ENCODE results near the gene ADAM33.
A peak's percentile ranks its signal among the peaks of the same experiment; 100 is the strongest.

Gene ADAM33

GRCh38 chr20:3680701-3681351 is 984 bp downstream of the ADAM33 start:
- H3K4me3 ChIP-seq (replicated peaks in 1 of 2; ENCODE audit: low read depth in 2 of 2, low read length in 2 of 2): peak overlapping the region; percentile 49 to 60
- no peak for TF ChIP-seq CTCF (IDR thresholded peaks at IDR 0.05; ENCODE audit: low read depth, low read length)
- DNase-seq (ENCODE audit: low read depth in 2 of 2): no peak

- TF ChIP-seq CTCF (IDR thresholded peaks at IDR 0.05; ENCODE audit: low read depth, low read length): no peak
- DNase-seq (ENCODE audit: low read depth in 2 of 2): peak; percentile 55 to 90
- peak overlapping the region in 1 of 2 donors; percentile 60 for H3K4me3 ChIP-seq (replicated peaks in 1 of 2; ENCODE audit: low read depth in 2 of 2, low read length in 2 of 2)
These were observed 1.8 kb downstream of the ADAM33 start for GRCh38 chr20:3679749-3680700.

DNA sequence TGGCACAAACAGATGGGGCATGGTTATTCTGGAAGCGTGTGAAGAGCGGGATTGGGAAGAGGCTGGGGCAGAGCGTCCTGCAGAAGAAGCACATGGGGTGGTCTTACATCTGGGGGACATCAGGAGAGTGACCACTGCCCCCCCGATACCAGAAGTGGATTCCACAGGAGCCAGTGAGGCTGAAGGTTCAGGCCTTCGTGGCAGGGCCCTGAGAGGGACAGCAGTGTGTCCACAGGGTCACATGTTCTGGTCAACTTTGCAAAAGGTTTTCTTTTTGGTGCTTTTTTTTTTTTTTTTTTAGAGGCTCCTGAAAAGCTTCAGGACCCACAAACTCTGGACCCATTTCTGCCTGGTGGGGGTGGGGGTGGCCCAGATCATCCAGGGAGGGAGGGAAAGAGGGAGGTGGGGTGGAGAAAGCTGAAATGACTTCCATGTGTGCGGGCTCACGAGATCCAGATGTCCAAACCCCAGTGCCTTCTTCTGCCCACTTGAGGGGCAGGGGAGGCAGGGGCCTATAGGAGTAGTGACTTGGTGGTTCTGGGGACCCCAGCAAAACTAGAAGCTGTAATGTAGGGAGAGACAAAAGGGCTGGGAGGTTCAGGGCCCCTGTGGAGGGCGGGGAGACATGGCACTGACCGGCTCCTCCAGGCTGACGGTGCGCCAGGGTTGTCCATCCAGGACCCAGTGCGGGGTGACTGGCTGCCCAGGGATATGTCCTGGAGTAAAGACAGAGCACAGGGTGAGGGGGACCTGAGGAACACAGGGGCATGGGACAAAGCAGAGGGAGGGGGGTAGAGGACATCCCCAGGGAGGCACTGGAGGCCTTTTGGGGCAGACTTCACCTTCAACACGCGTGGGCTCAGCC is 2.7 kb downstream of the ADAM33 start:
- DNase-seq (ENCODE audit: low read depth in 2 of 2): no peak
- no peak for TF ChIP-seq CTCF (IDR thresholded peaks at IDR 0.05; ENCODE audit: low read depth, low read length)
- H3K4me3 ChIP-seq (replicated peaks in 1 of 2; ENCODE audit: low read depth in 2 of 2, low read length in 2 of 2): no peak overlapping the region

DNA sequence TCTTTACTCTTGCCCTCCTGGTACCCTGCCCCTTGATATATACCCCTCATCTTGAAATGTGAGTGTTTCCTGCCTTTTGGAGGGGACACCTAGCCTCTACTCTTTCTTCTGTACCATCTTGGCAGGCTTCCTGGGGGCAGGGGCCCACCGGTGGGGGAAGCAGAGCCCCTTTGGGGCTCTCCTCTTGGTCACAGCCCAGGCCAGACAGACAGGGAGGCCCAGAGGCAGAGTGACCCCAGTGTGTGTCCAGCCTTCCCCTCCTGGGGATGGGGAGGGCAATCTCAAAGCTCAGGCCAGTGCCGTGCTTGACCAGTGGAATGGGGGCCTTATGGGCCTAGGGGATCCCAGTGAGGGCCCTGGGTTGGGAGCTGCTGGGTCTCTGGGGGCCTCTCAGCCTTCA is 3.6 kb downstream of the ADAM33 start:
- TF ChIP-seq CTCF (IDR thresholded peaks at IDR 0.05; ENCODE audit: low read depth, low read length): no peak
- no peak overlapping the region for H3K4me3 ChIP-seq (replicated peaks in 1 of 2; ENCODE audit: low read depth in 2 of 2, low read length in 2 of 2)

GRCh38 chr20:3677733-3678132 is 4.1 kb downstream of the ADAM33 start:
- DNase-seq (ENCODE audit: low read depth in 2 of 2): peak in 1 of 2 donors; percentile 65
- no peak for TF ChIP-seq CTCF (IDR thresholded peaks at IDR 0.05; ENCODE audit: low read depth, low read length)
- H3K4me3 ChIP-seq (replicated peaks in 1 of 2; ENCODE audit: low read depth in 2 of 2, low read length in 2 of 2): no peak overlapping the region

More for the DNA sequence above, 3.6 kb downstream of the ADAM33 start:
- DNase-seq (ENCODE audit: low read depth in 2 of 2): no peak
